Psoas muscle (tissue), 8 donors: ENCODE results near the gene CHST7. TPM values are rescaled to one million over a fixed set of nuclear protein-coding genes. Genes with fewer than 3 reads are reported as not detected.
A peak's percentile ranks its signal among the peaks of the same experiment; 100 is the strongest.

ENCODE experiments used
- ATAC-seq, 4 donors: fragments of 200-7000 bp; cut with Tn5 transposase; one replicate each; pipeline ENCODE4 v1.9.1; 2020; ENCODE audit warnings: moderate library complexity in 3 of 4, mild to moderate bottlenecking in 2 of 4
- DNase-seq, 2 donors: peaks; one replicate each; pipeline ENCODE4 v3.0.0-alpha.2; 2020
- H3K27ac ChIP-seq: fragments of 200-600 bp; one replicate; pipeline ENCODE4 v1.8.0; 2022
- H3K27me3 ChIP-seq, 3 donors: fragments of 200-600 bp in 1 of 3; one replicate each; pipeline versions ENCODE4 v1.6.1 to v1.8.0; 2013 to 2022; ENCODE audit warnings: low read length in 2 of 3, mild to moderate bottlenecking in 2 of 3, moderate library complexity in 1 of 3; ENCODE audit not compliant: insufficient read depth in 3 of 3
- H3K36me3 ChIP-seq, 2 donors: fragments of 200-600 bp in 1 of 2; one replicate each; pipeline versions ENCODE4 v1.6.1 to v1.8.0; 2013 to 2022; ENCODE audit warnings: low read depth in 1 of 2, mild to moderate bottlenecking in 1 of 2, moderate library complexity in 1 of 2; ENCODE audit not compliant: insufficient read depth in 1 of 2
- H3K4me1 ChIP-seq: fragments of 200-600 bp; one replicate; pipeline ENCODE4 v1.8.0; 2022
- H3K4me3 ChIP-seq: fragments of 200-600 bp; one replicate; pipeline ENCODE4 v1.8.0; 2022; ENCODE audit warnings: mild to moderate bottlenecking
- H3K9me3 ChIP-seq: fragments of 200-600 bp; one replicate; pipeline ENCODE4 v1.8.0; 2022
- WGBS, 3 donors: extraction: QIAGEN DNeasy Blood & Tissue Kit; methylation state at CpG; one replicate each; pipeline versions ENCODE4 v1.1.6 to v1.1.7; 2013; 5-methylcytosine and 5-hydroxymethylcytosine counted together
- intact Hi-C, 2 donors: fragments of 100-400 bp; cut with DNase I; formaldehyde crosslinking; loops; one replicate each; pipeline versions ENCODE4 v1.11.0 to v1.14.2; 2022
- polyA plus RNA-seq, 3 donors: library from polyadenylated mRNA; stranded (reverse); fragments of 200-250 nt; gene quantifications; one replicate each; pipeline ENCODE4 v1.2.3, GENCODE V29; 2013
- total RNA-seq, 4 donors: library from RNA; stranded (reverse); fragmentation: NEBNext Ultra II Directional in 2 of 4; extraction: Animal tissue kit (Norgen Biotek cat#: 25700) in 2 of 4; gene quantifications; one replicate each; pipeline versions ENCODE4 v1.2.1 to v1.2.4, GENCODE V29; 2021 to 2023
- TF ChIP-seq, protein P1 (sequence below): fragments of 200-600 bp; IDR thresholded peaks from one replicate; pipeline ENCODE4 v1.8.0; 2022; ENCODE audit warnings: antibody characterized with exemption
- donor health status: healthy with polysubstance abuse.
- donor health status: DM: no; HTN: no; CAD: no; lungs with moderate emphysema.
- donor health status: Bipolar disorder and iron deficiency.
- donor health status: healthy.
- donor health status: DM: yes; HTN: yes; CAD: no.
- donor health status: DM: no; HTN: no; CAD: no.
- donor health status: DM: no; HTN: no; CAD: no.
- donor health status: DM: yes; HTN: yes; CAD: no.

CHST7 gene
- total and polyA plus RNA-seq, 7 donors = 1.6 to 9.9 (median 2.1) TPM

- Histone ChIP-seq H3K4me3 (peak overlapping the region; percentile 66), H3K27me3 (peaks cover 0 to 51% (median 0%) of the 10 kb centered on the region in 3 donors), H3K36me3 (no peaks in the 10 kb centered on the region), H3K4me1 (no peaks in the 10 kb centered on the region), H3K9me3 (no peaks in the 10 kb centered on the region), H3K27ac (no peak overlapping the region)
- DNase-seq (no peak), ATAC-seq (no peak)
- intact Hi-C loops = loop anchor here in 1 of 2 donors (10.0 kb wide), 1 partner anchor 218 kb away; no protein-coding TSS in a partner anchor
- TF ChIP-seq, protein P1, sequence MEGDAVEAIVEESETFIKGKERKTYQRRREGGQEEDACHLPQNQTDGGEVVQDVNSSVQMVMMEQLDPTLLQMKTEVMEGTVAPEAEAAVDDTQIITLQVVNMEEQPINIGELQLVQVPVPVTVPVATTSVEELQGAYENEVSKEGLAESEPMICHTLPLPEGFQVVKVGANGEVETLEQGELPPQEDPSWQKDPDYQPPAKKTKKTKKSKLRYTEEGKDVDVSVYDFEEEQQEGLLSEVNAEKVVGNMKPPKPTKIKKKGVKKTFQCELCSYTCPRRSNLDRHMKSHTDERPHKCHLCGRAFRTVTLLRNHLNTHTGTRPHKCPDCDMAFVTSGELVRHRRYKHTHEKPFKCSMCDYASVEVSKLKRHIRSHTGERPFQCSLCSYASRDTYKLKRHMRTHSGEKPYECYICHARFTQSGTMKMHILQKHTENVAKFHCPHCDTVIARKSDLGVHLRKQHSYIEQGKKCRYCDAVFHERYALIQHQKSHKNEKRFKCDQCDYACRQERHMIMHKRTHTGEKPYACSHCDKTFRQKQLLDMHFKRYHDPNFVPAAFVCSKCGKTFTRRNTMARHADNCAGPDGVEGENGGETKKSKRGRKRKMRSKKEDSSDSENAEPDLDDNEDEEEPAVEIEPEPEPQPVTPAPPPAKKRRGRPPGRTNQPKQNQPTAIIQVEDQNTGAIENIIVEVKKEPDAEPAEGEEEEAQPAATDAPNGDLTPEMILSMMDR = no peak
- WGBS, 3 donors = 36 to 42% (median 37%) methylated on average over 3 of the region's 3 CpGs
These were observed 2.9 kb downstream of the CHST7 start for GRCh38 chrX:46576458-46576857.

DNA sequence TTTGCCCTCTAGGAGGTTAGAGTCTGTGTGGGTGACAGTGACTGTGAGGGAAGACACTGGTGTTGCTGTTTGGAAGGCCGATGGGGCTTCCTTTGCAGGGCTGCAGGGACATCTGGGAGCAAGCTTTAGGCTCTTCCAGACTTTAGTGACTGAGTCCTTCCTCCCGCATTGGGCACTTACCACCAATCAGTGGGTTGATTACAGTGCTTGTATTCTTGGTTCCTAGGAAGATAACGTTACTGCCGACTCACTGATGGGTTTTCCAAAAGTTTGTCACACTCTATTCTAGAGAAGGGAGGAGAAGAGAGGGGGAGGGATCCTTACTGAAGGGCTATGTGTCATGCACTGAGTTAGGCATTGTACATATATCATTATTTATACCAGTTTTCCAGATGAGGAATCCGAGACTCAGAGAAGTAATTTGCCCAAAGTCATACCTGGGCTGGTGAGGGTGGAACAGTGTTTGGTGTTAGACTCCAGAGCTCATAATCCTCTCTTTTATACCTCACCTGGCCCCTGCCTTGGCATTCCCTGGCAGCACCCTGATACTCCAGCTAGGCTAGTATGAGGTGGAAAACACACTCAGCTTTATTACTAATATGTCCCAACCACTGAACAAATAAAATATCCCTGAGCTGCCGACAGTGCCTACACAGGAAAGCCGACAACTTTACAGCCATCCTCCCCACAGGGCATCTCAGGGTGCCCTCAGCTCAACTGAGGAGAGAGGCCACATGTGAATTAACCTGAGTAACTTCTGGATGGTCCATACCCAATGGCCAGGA is 3.8 kb downstream of the CHST7 start:
- H3K27me3 ChIP-seq = peaks cover 0 to 42% (median 0%) of the 10 kb centered on the region in 3 donors
- H3K36me3 ChIP-seq = no peaks in the 10 kb centered on the region
- ATAC-seq = no peak
- peak overlapping the region; percentile 66 for H3K4me3 ChIP-seq
- no peak for DNase-seq
- no peaks in the 10 kb centered on the region for H3K4me1 ChIP-seq
- intact Hi-C loops = loop anchor here in 1 of 2 donors (10.0 kb wide), 1 partner anchor 217 kb away; no protein-coding TSS in a partner anchor
- no peaks in the 10 kb centered on the region for H3K9me3 ChIP-seq
- no peak overlapping the region for H3K27ac ChIP-seq
- TF ChIP-seq, protein P1 = no peak
- 49 to 59% (median 54%) methylated on average over 7 of the region's 7 CpGs for WGBS, 3 donors

- ATAC-seq (no peak), DNase-seq (no peak)
- intact Hi-C loops = loop anchor here in 1 of 2 donors (10.0 kb wide), 1 partner anchor 216 kb away; no protein-coding TSS in a partner anchor
- Histone ChIP-seq H3K36me3 (no peaks in the 10 kb centered on the region), H3K27ac (no peak overlapping the region), H3K4me3 (no peak overlapping the region), H3K4me1 (peaks cover 8% of the 10 kb centered on the region), H3K27me3 (peaks cover 0 to 28% (median 0%) of the 10 kb centered on the region in 3 donors), H3K9me3 (no peaks in the 10 kb centered on the region)
- TF ChIP-seq, protein P1 = no peak
- WGBS, 3 donors = 79 to 91% (median 90%) methylated on average over 1 of the region's 1 CpG
These were observed 5.7 kb downstream of the CHST7 start for GRCh38 chrX:46579250-46579649.

- no peaks in the 10 kb centered on the region for H3K36me3 ChIP-seq
- H3K4me1 ChIP-seq = peaks cover 8% of the 10 kb centered on the region
- no peaks in the 10 kb centered on the region for H3K9me3 ChIP-seq
- ATAC-seq (no peak), DNase-seq (no peak)
- no peak overlapping the region for H3K4me3 ChIP-seq
- WGBS, 3 donors = 85 to 95% (median 88%) methylated on average over 6 of the region's 6 CpGs
- H3K27ac ChIP-seq = no peak overlapping the region
- TF ChIP-seq, protein P1 = no peak
- intact Hi-C loops = no loop called here
- peaks cover 0 to 15% (median 0%) of the 10 kb centered on the region in 3 donors for H3K27me3 ChIP-seq
These were observed 7.0 kb downstream of the CHST7 start for GRCh38 chrX:46580613-46581012.
